HepG2 (cell line): ENCODE results near the gene RB1. TPM values are rescaled to one million over a fixed set of nuclear protein-coding genes. Genes with fewer than 3 reads are reported as not detected.

Experiments used
- ATAC-seq: fragments of 200-7000 bp; cut with Tn5 transposase; 3 replicates; pipeline ENCODE4 v1.9.1; 2020; ENCODE audit warnings: mild to moderate bottlenecking, moderate library complexity
- BruUV-seq: library from RNA; stranded (reverse); fragments of 400-500 nt; replicated peaks from 2 replicates; lab custom pipeline; 2021; lab: Mats Ljungman, UMichigan
- CTCF ChIA-PET: fragments of 300-600 bp; formaldehyde crosslinking; extraction: SDS; loops from one replicate; lab custom pipeline; 2021; ENCODE audit warnings: low total read pairs, inconsistent platforms, low intra/inter-chr PET ratio; lab: Yijun Ruan, JAX
- POLR2A ChIA-PET: fragments of 350-600 bp; sonication (Branson Sonifier 250); formaldehyde crosslinking; loops from one replicate; lab custom pipeline; 2020; ENCODE audit warnings: antibody characterized with exemption, inconsistent platforms; lab: Yijun Ruan, JAX
- DNase-seq: peaks from one replicate; pipeline ENCODE4 v3.0.0-alpha.2; 2015; ENCODE audit warnings: low spot score
- FAIRE-seq: peaks from 3 replicates; lab custom pipeline; 2011; peaks lifted over from hg19 to GRCh38; lab: Jason Lieb, UNC
- H2AFZ ChIP-seq: one replicate; pipeline ENCODE4 v1.6.1; 2011; ENCODE audit warnings: low read length, inconsistent platforms
- H3K27ac ChIP-seq: fragments of 300-600 bp; 3 replicates; pipeline ENCODE4 v1.8.0; 2011; ENCODE audit warnings: mixed run types, mild to moderate bottlenecking, mixed read lengths, low read length, inconsistent platforms; ENCODE audit not compliant: insufficient read depth; ENCODE audit errors: extremely low read length
- H3K27me3 ChIP-seq, 2 experiments: fragments of 200-600 bp in 1 of 2; 2 replicates in 1 of 2; 3 replicates in 1 of 2; pipeline versions ENCODE4 v1.6.0 to v1.8.0; 2011; ENCODE audit warnings: low read length in 2 of 2, mild to moderate bottlenecking in 2 of 2, moderate library complexity in 2 of 2, inconsistent platforms in 1 of 2; ENCODE audit not compliant: insufficient read depth in 2 of 2, control insufficient read depth in 1 of 2
- H3K36me3 ChIP-seq, 2 experiments: fragments of 200-600 bp in 1 of 2; replicated peaks in 1 of 2; 2 replicates in 1 of 2; 3 replicates in 1 of 2; pipeline versions ENCODE4 v1.5.1 to v1.8.0; 2011; ENCODE audit warnings: low read length in 2 of 2, inconsistent platforms in 1 of 2; ENCODE audit not compliant: insufficient read depth in 2 of 2, control insufficient read depth in 1 of 2
- H3K4me1 ChIP-seq: 2 replicates; pipeline ENCODE4 v1.5.1; 2012; ENCODE audit warnings: low read length, inconsistent platforms; ENCODE audit not compliant: insufficient read depth
- H3K4me2 ChIP-seq: 2 replicates; pipeline ENCODE4 v1.6.0; 2011; ENCODE audit warnings: low read depth, low read length, inconsistent platforms
- H3K4me3 ChIP-seq, 3 experiments: fragments of 200-600 bp in 1 of 3; sonication (generic), shearing (Covaris generic) in 1 of 3; replicated peaks in 1 of 3; 2 replicates each; pipeline ENCODE4 v1.5.1; 2011 to 2016; ENCODE audit warnings: low read length in 3 of 3, inconsistent platforms in 2 of 3, low read depth in 2 of 3, mild to moderate bottlenecking in 2 of 3, control low read depth in 1 of 3, mixed read lengths in 1 of 3; ENCODE audit not compliant: insufficient read depth in 1 of 3
- H3K79me2 ChIP-seq: one replicate; pipeline ENCODE4 v1.6.1; 2011; ENCODE audit warnings: low read length, inconsistent platforms; ENCODE audit not compliant: insufficient read depth
- H3K9ac ChIP-seq: 2 replicates; pipeline ENCODE4 v1.6.0; 2011; ENCODE audit warnings: mild to moderate bottlenecking, low read depth, low read length, inconsistent platforms; ENCODE audit not compliant: insufficient read depth
- H3K9me3 ChIP-seq: 2 replicates; pipeline ENCODE4 v1.5.1; 2012; ENCODE audit warnings: mild to moderate bottlenecking, low read length
- H4K20me1 ChIP-seq: 2 replicates; pipeline ENCODE4 v1.6.0; 2011; ENCODE audit warnings: inconsistent platforms, mild to moderate bottlenecking, low read length, moderate library complexity; ENCODE audit not compliant: insufficient read depth
- EHMT2 ChIP-seq: fragments of 200-600 bp; sonication (generic); IDR thresholded peaks from 2 replicates; pipeline ENCODE4 v1.7.0; 2017; ENCODE audit warnings: antibody characterized with exemption, low read depth, low read length, borderline replicate concordance
- FOXP4 ChIP-seq: sonication (generic); formaldehyde crosslinking; IDR thresholded peaks from 2 replicates; pipeline ENCODE4 v1.4.0; 2020; ENCODE audit warnings: missing genetic modification reagents
- HCFC1 ChIP-seq: fragments of 150-350 bp; IDR thresholded peaks from 2 replicates; pipeline ENCODE4 v1.6.1; 2014; ENCODE audit warnings: low read depth, low read length
- IRF1 ChIP-seq: sonication (generic); formaldehyde crosslinking; IDR thresholded peaks from 2 replicates; pipeline ENCODE4 v1.4.0; 2020; ENCODE audit warnings: low read depth, mild to moderate bottlenecking, missing genetic modification reagents
- JUNB ChIP-seq: sonication (generic); formaldehyde crosslinking; IDR thresholded peaks from 2 replicates; pipeline ENCODE4 v1.8.0; 2022; ENCODE audit warnings: missing genetic modification reagents, mild to moderate bottlenecking, borderline replicate concordance
- KAT2B ChIP-seq: fragments of 150-350 bp; IDR thresholded peaks from 2 replicates; pipeline ENCODE4 v1.6.1; 2014; ENCODE audit warnings: low read depth, low read length, borderline replicate concordance
- MLLT10 ChIP-seq: sonication (generic); formaldehyde crosslinking; IDR thresholded peaks from 2 replicates; pipeline ENCODE4 v1.4.0; 2020; ENCODE audit warnings: missing genetic modification reagents
- MXD3 ChIP-seq: IDR thresholded peaks from 2 replicates; pipeline ENCODE4 v1.6.1; 2016; ENCODE audit warnings: mild to moderate bottlenecking, missing biosample characterization, missing genetic modification reagents
- NCOA1 ChIP-seq: sonication (generic); formaldehyde crosslinking; IDR thresholded peaks from 2 replicates; pipeline ENCODE4 v1.9.0; 2021; ENCODE audit warnings: missing genetic modification reagents
- SP2 ChIP-seq: sonication (generic); formaldehyde crosslinking; IDR thresholded peaks from 2 replicates; pipeline ENCODE4 v1.5.1; 2020; ENCODE audit warnings: mild to moderate bottlenecking, missing genetic modification reagents
- ZMYM3 ChIP-seq: sonication (generic); formaldehyde crosslinking; IDR thresholded peaks from 2 replicates; pipeline ENCODE4 v1.5.1; 2020; ENCODE audit warnings: mild to moderate bottlenecking, missing genetic modification reagents
- ZSCAN9 ChIP-seq: IDR thresholded peaks from 2 replicates; pipeline ENCODE4 v1.6.1; 2016; ENCODE audit warnings: borderline replicate concordance
- WGBS: methylation state at CpG from one replicate; pipeline ENCODE4 v1.1.6; 2017; ENCODE audit warnings: low lambda C conversion rate; 5-methylcytosine and 5-hydroxymethylcytosine counted together
- in situ Hi-C: cut with HindIII; loops from 2 replicates; pipeline ENCODE4 v1.10.0; 2017; ENCODE audit warnings: low pct_unique_long_range_greater_than_20kb; ENCODE audit not compliant: extremely low pct_ligation_motif_present
- intact Hi-C: fragments of 100-400 bp; cut with micrococcal nuclease; formaldehyde crosslinking; loops from one replicate; pipeline ENCODE4 v1.10.0; 2022; ENCODE audit not compliant: unreplicated experiment
- polyA plus RNA-seq, 8 experiments: library from polyadenylated mRNA; depleted of rRNA in 3 of 8; stranded (reverse) in 7 of 8; unstranded in 1 of 8; fragments of >200 nt; fragmentation: Illumina TruSeq in 4 of 8; extraction: Trizol in 4 of 8; gene quantifications; 2 replicates each; pipeline versions ENCODE4 v1.2.1 to v1.2.3, GENCODE V29; 2011 to 2016; ENCODE audit warnings: low read depth in 4 of 8, missing spikeins in 1 of 8, mixed read lengths in 1 of 8; ENCODE audit not compliant: insufficient read depth in 1 of 8
- total RNA-seq, 5 experiments: library from RNA; depleted of rRNA; stranded (reverse); fragments of >200 nt; fragmentation: Illumina TruSeq; extraction: Trizol; gene quantifications; 2 replicates each; pipeline ENCODE4 v1.2.3, GENCODE V29; 2016; ENCODE audit warnings: low read depth in 1 of 5

RB1 gene
- total and polyA plus RNA-seq, 2 of the 13 experiments (the other 11 are each of a cell fraction or from before 2014, with no cell fraction given): 15.6 to 23.7 TPM

- no peak overlapping the region for H3K9ac ChIP-seq
- H3K4me1 ChIP-seq: no peaks in the 10 kb centered on the region
- ATAC-seq (no peak), DNase-seq (no peak), FAIRE-seq (no peak)
- H3K9me3 ChIP-seq: no peaks in the 10 kb centered on the region
- H3K4me2 ChIP-seq: no peak overlapping the region
- WGBS: 60% methylated on average over 4 of the region's 4 CpGs
- ChIA-PET POLR2A (no interaction called here), CTCF (no interaction called here)
- H4K20me1 ChIP-seq: no peaks in the 10 kb centered on the region
- H3K36me3 ChIP-seq: no peaks in the 10 kb centered on the region
- BruUV-seq: no TSS peak
- TF ChIP-seq HCFC1 (no peak), ZSCAN9 (CRISPR knock-in tag) (no peak), MXD3 (CRISPR knock-in tag) (no peak), MLLT10 (CRISPR knock-in tag) (no peak), KAT2B (no peak), JUNB (no peak), ZMYM3 (CRISPR knock-in tag) (no peak), NCOA1 (no peak), EHMT2 (no peak), SP2 (CRISPR knock-in tag) (no peak), FOXP4 (CRISPR knock-in tag) (no peak), IRF1 (CRISPR knock-in tag) (no peak)
- no peak overlapping the region for H2AFZ ChIP-seq
- no peak overlapping the region for H3K4me3 ChIP-seq
- no peak overlapping the region for H3K27ac ChIP-seq
- no peaks in the 10 kb centered on the region for H3K27me3 ChIP-seq
- intact Hi-C loops: no loop called here
- in situ Hi-C loops: no loop called here
- no peaks in the 10 kb centered on the region for H3K79me2 ChIP-seq
Observed at GRCh38 chr13:48273346-48273745, 30.2 kb upstream of the RB1 start.
